HepG2 (cell line): Measurements from ENCODE around the gene CTNNBL1. TPM values are rescaled to one million over a fixed set of nuclear protein-coding genes. Genes with fewer than 3 reads are reported as not detected.

Experiments used
- ATF1 ChIP-seq: IDR thresholded peaks from 2 replicates; pipeline ENCODE4 v1.6.1; 2016; ENCODE audit warnings: mild to moderate bottlenecking, control low read depth
- FOXA1 ChIP-seq, 2 experiments: fragments of 450-650 bp in 1 of 2; sonication (generic) in 1 of 2; formaldehyde crosslinking in 1 of 2; IDR thresholded peaks; 2 replicates each; pipeline versions ENCODE4 v1.4.0 to v1.6.1; 2016 to 2020; ENCODE audit warnings: missing genetic modification reagents in 1 of 2
- HINFP ChIP-seq: sonication (generic); formaldehyde crosslinking; IDR thresholded peaks from 2 replicates; pipeline ENCODE4 v1.4.0; 2020; ENCODE audit warnings: low read depth, mild to moderate bottlenecking, missing genetic modification reagents
- HIVEP1 ChIP-seq: sonication (generic); formaldehyde crosslinking; IDR thresholded peaks from 2 replicates; pipeline ENCODE4 v1.4.0; 2020; ENCODE audit warnings: mild to moderate bottlenecking, missing genetic modification reagents
- HOXA9 ChIP-seq: sonication (generic); formaldehyde crosslinking; IDR thresholded peaks from 2 replicates; pipeline ENCODE4 v1.8.1; 2022; ENCODE audit warnings: missing genetic modification reagents, mild to moderate bottlenecking, moderate library complexity, borderline replicate concordance
- LBX2 ChIP-seq: sonication (generic); formaldehyde crosslinking; IDR thresholded peaks from 2 replicates; pipeline ENCODE4 v1.5.0; 2020; ENCODE audit warnings: missing genetic modification reagents, mild to moderate bottlenecking, borderline replicate concordance
- NCOR1 ChIP-seq: fragments of 200-600 bp; sonication (generic); IDR thresholded peaks from 2 replicates; pipeline ENCODE4 v1.7.0; 2017; ENCODE audit warnings: antibody characterized with exemption, low read length, borderline replicate concordance
- NFAT5 ChIP-seq: sonication (generic); formaldehyde crosslinking; IDR thresholded peaks from 2 replicates; pipeline ENCODE4 v1.4.0; 2020; ENCODE audit warnings: missing genetic modification reagents
- PAWR ChIP-seq: sonication (generic); formaldehyde crosslinking; IDR thresholded peaks from 2 replicates; pipeline ENCODE4 v1.4.0; 2020; ENCODE audit warnings: missing genetic modification reagents, mild to moderate bottlenecking, borderline replicate concordance
- RARA ChIP-seq: IDR thresholded peaks from 2 replicates; pipeline ENCODE4 v1.6.1; 2016; ENCODE audit warnings: missing genetic modification reagents, missing compliant biosample characterization
- ZNF691 ChIP-seq: sonication (generic); formaldehyde crosslinking; IDR thresholded peaks from 2 replicates; pipeline ENCODE4 v1.4.0; 2020; ENCODE audit warnings: missing genetic modification reagents, low read depth, mild to moderate bottlenecking, borderline replicate concordance
- ZSCAN25 ChIP-seq: sonication (generic); formaldehyde crosslinking; IDR thresholded peaks from 2 replicates; pipeline ENCODE4 v1.8.0; 2022; ENCODE audit warnings: mild to moderate bottlenecking, missing genetic modification reagents
- polyA plus RNA-seq, 8 experiments: library from polyadenylated mRNA; depleted of rRNA in 3 of 8; stranded (reverse) in 7 of 8; unstranded in 1 of 8; fragments of >200 nt; fragmentation: Illumina TruSeq in 4 of 8; extraction: Trizol in 4 of 8; gene quantifications; 2 replicates each; pipeline versions ENCODE4 v1.2.1 to v1.2.3, GENCODE V29; 2011 to 2016; ENCODE audit warnings: low read depth in 4 of 8, missing spikeins in 1 of 8, mixed read lengths in 1 of 8; ENCODE audit not compliant: insufficient read depth in 1 of 8
- total RNA-seq, 5 experiments: library from RNA; depleted of rRNA; stranded (reverse); fragments of >200 nt; fragmentation: Illumina TruSeq; extraction: Trizol; gene quantifications; 2 replicates each; pipeline ENCODE4 v1.2.3, GENCODE V29; 2016; ENCODE audit warnings: low read depth in 1 of 5

CTNNBL1 gene
- total and polyA plus RNA-seq, 2 of the 13 experiments (the other 11 are each of a cell fraction or from before 2014, with no cell fraction given) = 49.3 to 94.6 TPM

DNA sequence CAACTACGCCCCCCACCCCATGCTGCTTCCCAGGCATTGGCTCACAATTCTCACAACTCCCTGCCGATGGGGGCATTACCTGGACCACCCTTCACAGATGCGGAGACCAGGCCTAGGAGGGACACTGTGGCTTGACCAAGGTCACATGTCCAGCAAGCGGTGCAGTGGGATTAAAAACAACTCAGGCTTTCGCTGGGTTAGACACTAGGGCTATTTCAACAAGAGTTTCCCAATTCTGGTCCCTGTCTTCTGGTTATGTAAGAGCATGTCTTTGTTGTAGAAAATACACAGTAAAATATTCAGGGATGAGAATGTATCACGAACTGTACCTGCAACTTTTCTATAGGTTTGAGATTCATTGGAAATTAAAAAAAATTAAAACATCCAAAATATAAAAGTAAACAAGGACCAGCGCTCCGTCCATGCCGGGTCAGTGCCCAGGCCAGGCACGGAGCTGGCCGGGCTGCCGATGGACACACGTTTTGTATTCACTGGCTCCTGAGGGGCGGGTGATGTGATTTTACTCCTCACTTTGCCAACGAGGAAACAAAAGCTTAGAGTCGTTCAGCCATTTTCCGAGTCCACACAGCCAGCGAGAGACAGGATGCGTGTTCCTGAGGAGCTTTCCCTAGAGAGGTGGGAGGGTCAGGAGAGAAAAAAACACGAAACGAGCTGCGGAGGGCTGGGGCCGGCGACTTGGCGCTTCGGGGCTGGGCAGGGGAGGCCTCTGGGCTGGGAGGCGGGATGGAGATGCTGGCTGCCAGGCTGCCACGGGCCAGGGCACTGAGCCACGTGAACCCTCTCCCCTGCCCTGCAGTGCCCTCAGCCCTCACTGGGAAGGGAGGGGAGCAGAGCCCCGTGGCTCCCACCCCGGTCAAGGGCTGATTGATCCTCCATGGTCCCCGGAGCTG, 192.0 kb downstream of the CTNNBL1 start (continued):
- TF ChIP-seq NFAT5 (CRISPR knock-in tag) = no peak
- TF ChIP-seq RARA (CRISPR knock-in tag) = peak; percentile 5; the same call in 1 of the 2 replicates
- 0 out of 2 replicates have a peak, but pooled peaks have one; percentile 45 for TF ChIP-seq PAWR (CRISPR knock-in tag)
- 0 out of 2 replicates have a peak, but pooled peaks have one; percentile 15 for TF ChIP-seq HIVEP1 (CRISPR knock-in tag)
- 0 out of 2 replicates have a peak, but pooled peaks have one; percentile 33 for TF ChIP-seq LBX2
- peak; percentile 11; the same call in 1 of the 2 replicates for TF ChIP-seq ZSCAN25 (CRISPR knock-in tag)
- TF ChIP-seq ATF1 (CRISPR knock-in tag) = no peak
- TF ChIP-seq HOXA9 (CRISPR knock-in tag) = 0 out of 2 replicates have a peak, but pooled peaks have one; percentile 28
- TF ChIP-seq HINFP (CRISPR knock-in tag) = no peak
- no peak for TF ChIP-seq NCOR1
- no peak for TF ChIP-seq FOXA1 (IDR thresholded peaks at IDR 0.05)
- peak; percentile 5; the same call in 1 of the 2 replicates for TF ChIP-seq FOXA1 (CRISPR knock-in tag; IDR thresholded peaks at IDR 0.05)
- 0 out of 2 replicates have a peak, but pooled peaks have one; percentile 27 for TF ChIP-seq ZNF691 (CRISPR knock-in tag)
